Psoas muscle (tissue), 7 donors: Measurements from ENCODE around the gene BAG5. TPM values are rescaled to one million over a fixed set of nuclear protein-coding genes. Genes with fewer than 3 reads are reported as not detected.

Experiments used
- polyA plus RNA-seq, 3 donors: library from polyadenylated mRNA; stranded (reverse); fragments of 200-250 nt; gene quantifications; one replicate each; pipeline ENCODE4 v1.2.3, GENCODE V29; 2013
- total RNA-seq, 4 donors: library from RNA; stranded (reverse); fragmentation: NEBNext Ultra II Directional in 2 of 4; extraction: Animal tissue kit (Norgen Biotek cat#: 25700) in 2 of 4; gene quantifications; one replicate each; pipeline versions ENCODE4 v1.2.1 to v1.2.4, GENCODE V29; 2021 to 2023
- donor health status: healthy with polysubstance abuse.
- donor health status: DM: no; HTN: no; CAD: no; lungs with moderate emphysema.
- donor health status: Bipolar disorder and iron deficiency.
- donor health status: healthy.
- donor health status: DM: no; HTN: no; CAD: no.
- donor health status: DM: no; HTN: no; CAD: no.
- donor health status: DM: yes; HTN: yes; CAD: no.

BAG5 gene
- total and polyA plus RNA-seq, 7 donors = 8.7 to 29.5 (median 17.9) TPM

Other genes starting within 250 kb of the BAG5 start
- 100 to 1,000 TPM; 222 to 535 (median 414) TPM for gene EIF5, start 228.4 kb downstream of the BAG5 start, total RNA-seq
- 100 to 1,000 TPM; 163 to 381 (median 354) TPM for gene EIF5, start 228.4 kb downstream of the BAG5 start, polyA plus RNA-seq
- 10 to 100 TPM; 56.0 to 75.9 (median 66.7) TPM for gene MARK3, start 177.2 kb downstream of the BAG5 start, total RNA-seq
- gene MARK3, start 177.2 kb downstream of the BAG5 start, polyA plus RNA-seq = 10 to 100 TPM; 46.1 to 89.2 (median 53.5) TPM
- 100 to 1,000 TPM in 1 of 4 donors, 10 to 100 TPM in 3; 19.5 to 116 (median 33.0) TPM for gene CKB, start 39.8 kb downstream of the BAG5 start, total RNA-seq
- 100 to 1,000 TPM in 1 of 3 donors, 10 to 100 TPM in 2; 21.2 to 383 (median 67.0) TPM for gene CKB, start 39.8 kb downstream of the BAG5 start, polyA plus RNA-seq
- 10 to 100 TPM in 1 of 4 donors, 1 to 10 TPM in 3; 6.5 to 12.7 (median 7.8) TPM for gene TRMT61A, start 33.5 kb downstream of the BAG5 start, total RNA-seq
- 10 to 100 TPM; 13.1 to 29.5 (median 13.3) TPM for gene TRMT61A, start 33.5 kb downstream of the BAG5 start, polyA plus RNA-seq
- gene COA8, start 303 bp upstream of the BAG5 start, total RNA-seq = 100 to 1,000 TPM in 1 of 4 donors, 10 to 100 TPM in 3; 73.6 to 101 (median 80.0) TPM
- 100 to 1,000 TPM; 118 to 171 (median 141) TPM for gene COA8, start 303 bp upstream of the BAG5 start, polyA plus RNA-seq
- gene KLC1, start 66.6 kb upstream of the BAG5 start, total RNA-seq = 100 to 1,000 TPM; 126 to 190 (median 148) TPM
- gene KLC1, start 66.6 kb upstream of the BAG5 start, polyA plus RNA-seq = 100 to 1,000 TPM in 2 of 3 donors, 10 to 100 TPM in 1; 86.4 to 256 (median 201) TPM
- gene XRCC3, start 152.8 kb upstream of the BAG5 start, total RNA-seq = 1 to 10 TPM; 1.1 to 2.5 (median 1.4) TPM
- 1 to 10 TPM in 2 of 3 donors, under 1 TPM in 1; 1.00 to 2.5 (median 1.8) TPM for gene XRCC3, start 152.8 kb upstream of the BAG5 start, polyA plus RNA-seq
- gene ZFYVE21, start 153.2 kb upstream of the BAG5 start, total RNA-seq = 10 to 100 TPM; 14.3 to 27.1 (median 20.8) TPM
- 10 to 100 TPM; 14.0 to 21.7 (median 16.9) TPM for gene ZFYVE21, start 153.2 kb upstream of the BAG5 start, polyA plus RNA-seq